GM23248 (cell line): ENCODE results near the gene PLEKHG3. TPM values are rescaled to one million over a fixed set of nuclear protein-coding genes. Genes with fewer than 3 reads are reported as not detected.

ENCODE experiments used
- DNase-seq: peaks from one replicate; pipeline ENCODE4 v3.0.0-alpha.2; 2015
- H2AFZ ChIP-seq: fragments of 200-600 bp; sonication (generic); 2 replicates; pipeline ENCODE4 v1.6.1; 2016; ENCODE audit warnings: antibody characterized with exemption
- H3F3A ChIP-seq: fragments of 200-600 bp; sonication (generic); 2 replicates; pipeline ENCODE4 v1.6.1; 2016; ENCODE audit warnings: mild to moderate bottlenecking, antibody characterized with exemption, mixed run types; ENCODE audit not compliant: insufficient read depth
- H3K27ac ChIP-seq: fragments of 200-600 bp; sonication (generic); 2 replicates; pipeline ENCODE4 v1.5.1; 2016; ENCODE audit warnings: mild to moderate bottlenecking
- H3K27me3 ChIP-seq: fragments of 200-600 bp; sonication (generic); replicated peaks from 2 replicates; pipeline ENCODE4 v1.6.1; 2016; ENCODE audit warnings: mild to moderate bottlenecking; ENCODE audit not compliant: insufficient read depth
- H3K36me3 ChIP-seq: fragments of 200-600 bp; sonication (generic); 2 replicates; pipeline ENCODE4 v1.6.1; 2016; ENCODE audit warnings: low read depth, mild to moderate bottlenecking
- H3K4me1 ChIP-seq: fragments of 200-600 bp; sonication (generic); 2 replicates; pipeline ENCODE4 v1.6.1; 2016; ENCODE audit warnings: mild to moderate bottlenecking; ENCODE audit not compliant: insufficient read depth
- H3K4me2 ChIP-seq: fragments of 200-600 bp; sonication (generic); one replicate; pipeline ENCODE4 v1.6.1; 2016; ENCODE audit warnings: mild to moderate bottlenecking; ENCODE audit not compliant: unreplicated experiment
- H3K4me3 ChIP-seq: fragments of 200-600 bp; sonication (generic); 2 replicates; pipeline ENCODE4 v1.5.1; 2016; ENCODE audit warnings: mild to moderate bottlenecking
- H3K79me2 ChIP-seq: fragments of 200-600 bp; sonication (generic); 2 replicates; pipeline ENCODE4 v1.6.1; 2016; ENCODE audit warnings: mild to moderate bottlenecking; ENCODE audit not compliant: insufficient read depth
- H3K9ac ChIP-seq: fragments of 200-600 bp; sonication (generic); 2 replicates; pipeline ENCODE4 v1.6.1; 2016; ENCODE audit warnings: mild to moderate bottlenecking
- H3K9me2 ChIP-seq: fragments of 200-600 bp; sonication (generic); 2 replicates; pipeline ENCODE4 v1.6.1; 2016; ENCODE audit warnings: mixed run types, mild to moderate bottlenecking, moderate library complexity; ENCODE audit not compliant: insufficient read depth
- H3K9me3 ChIP-seq: fragments of 200-600 bp; sonication (generic); one replicate; pipeline ENCODE4 v1.6.1; 2017; ENCODE audit warnings: low read depth
- H4K20me1 ChIP-seq: fragments of 200-600 bp; sonication (generic); 2 replicates; pipeline ENCODE4 v1.6.0; 2016; ENCODE audit not compliant: insufficient read depth
- EZH2 ChIP-seq: fragments of 200-600 bp; sonication (generic); IDR thresholded peaks from 2 replicates; pipeline ENCODE4 v1.6.1; 2018; ENCODE audit warnings: antibody characterized with exemption, mild to moderate bottlenecking; ENCODE audit not compliant: insufficient read depth, poor library complexity, severe bottlenecking
- EZH2phosphoT487 ChIP-seq: fragments of 200-600 bp; sonication (generic); IDR thresholded peaks from 2 replicates; pipeline ENCODE4 v1.6.1; 2018; ENCODE audit warnings: antibody characterized with exemption, moderate library complexity, mild to moderate bottlenecking, low read depth; ENCODE audit not compliant: insufficient read depth
- WGBS, 2 experiments: methylation state at CpG; one replicate each; pipeline ENCODE4 v1.1.6; 2015 to 2017; ENCODE audit warnings: low lambda C conversion rate in 2 of 2, low coverage in 1 of 2; ENCODE audit errors: missing lambda C conversion rate in 2 of 2; 5-methylcytosine and 5-hydroxymethylcytosine counted together
- in situ Hi-C: fragments of 300-500 bp; cut with MboI; formaldehyde crosslinking; loops from 2 replicates; pipeline ENCODE4 v1.15.0; 2020
- polyA plus RNA-seq: library from polyadenylated mRNA; unstranded; fragments of >200 nt; fragmentation: Nextera tagmentation; extraction: Ambion mirVana; gene quantifications from 2 replicates; pipeline ENCODE4 v1.2.1, GENCODE V29; 2016
- total RNA-seq: library from RNA; depleted of rRNA; stranded (reverse); fragments of >200 nt; shearing (Covaris generic); gene quantifications from 2 replicates; pipeline ENCODE4 v1.2.3, GENCODE V29; 2014

PLEKHG3 gene
- total and polyA plus RNA-seq, 2 experiments from 2014 or later = 2.1 to 6.9 TPM

- Histone ChIP-seq H3K4me3 (no peak overlapping the region), H4K20me1 (no peaks in the 10 kb centered on the region), H3F3A (no peaks in the 10 kb centered on the region), H3K4me2 (no peak overlapping the region), H2AFZ (no peak overlapping the region), H3K27me3 (no peaks in the 10 kb centered on the region), H3K9me2 (no peaks in the 10 kb centered on the region), H3K36me3 (no peaks in the 10 kb centered on the region), H3K9ac (no peak overlapping the region), H3K9me3 (no peaks in the 10 kb centered on the region), H3K27ac (no peak overlapping the region), H3K79me2 (no peaks in the 10 kb centered on the region), H3K4me1 (peaks cover 11% of the 10 kb centered on the region)
- TF ChIP-seq EZH2 (no peak), EZH2phosphoT487 (no peak)
- in situ Hi-C loops = no loop called here
- no peak for DNase-seq
- 87 to 90% methylated on average over 13 of the region's 13 CpGs for WGBS, 2 experiments
Measured at GRCh38 chr14:64753374-64753773, 49.1 kb downstream of the PLEKHG3 start.

GRCh38 chr14:64753999-64754398, 49.8 kb downstream of the PLEKHG3 start:
- H3K4me1 ChIP-seq = peaks cover 17% of the 10 kb centered on the region
- H3F3A ChIP-seq = no peaks in the 10 kb centered on the region
- no peak for TF ChIP-seq EZH2
- TF ChIP-seq EZH2phosphoT487 = no peak
- H4K20me1 ChIP-seq = no peaks in the 10 kb centered on the region
- in situ Hi-C loops = no loop called here
- no peak overlapping the region for H3K4me3 ChIP-seq
- 45 to 53% methylated on average over 4 of the region's 4 CpGs for WGBS, 2 experiments
- no peaks in the 10 kb centered on the region for H3K27me3 ChIP-seq
- H3K27ac ChIP-seq = no peak overlapping the region
- H3K36me3 ChIP-seq = no peaks in the 10 kb centered on the region
- H3K9ac ChIP-seq = no peak overlapping the region
- no peaks in the 10 kb centered on the region for H3K9me2 ChIP-seq
- DNase-seq = no peak
- no peak overlapping the region for H2AFZ ChIP-seq
- H3K9me3 ChIP-seq = no peaks in the 10 kb centered on the region
- H3K4me2 ChIP-seq = no peak overlapping the region
- H3K79me2 ChIP-seq = no peaks in the 10 kb centered on the region

GRCh38 chr14:64754685-64755084, 50.5 kb downstream of the PLEKHG3 start:
- no peaks in the 10 kb centered on the region for H4K20me1 ChIP-seq
- H3K4me1 ChIP-seq = peaks cover 20% of the 10 kb centered on the region
- H3K27me3 ChIP-seq = no peaks in the 10 kb centered on the region
- TF ChIP-seq EZH2phosphoT487 = no peak
- no peak for TF ChIP-seq EZH2
- H3K9me2 ChIP-seq = no peaks in the 10 kb centered on the region
- H2AFZ ChIP-seq = no peak overlapping the region
- no peak overlapping the region for H3K9ac ChIP-seq
- no peaks in the 10 kb centered on the region for H3K36me3 ChIP-seq
- 49 to 64% methylated on average over 3 to 5 of the region's 5 CpGs for WGBS, 2 experiments
- H3F3A ChIP-seq = no peaks in the 10 kb centered on the region
- DNase-seq = no peak
- no peaks in the 10 kb centered on the region for H3K9me3 ChIP-seq
- no peak overlapping the region for H3K4me2 ChIP-seq
- in situ Hi-C loops = no loop called here
- no peak overlapping the region for H3K27ac ChIP-seq
- H3K4me3 ChIP-seq = no peak overlapping the region
- no peaks in the 10 kb centered on the region for H3K79me2 ChIP-seq

- Histone ChIP-seq H3K4me2 (no peak overlapping the region), H3K27me3 (no peaks in the 10 kb centered on the region), H2AFZ (no peak overlapping the region), H4K20me1 (no peaks in the 10 kb centered on the region), H3K9me2 (no peaks in the 10 kb centered on the region), H3K79me2 (no peaks in the 10 kb centered on the region), H3K4me3 (no peak overlapping the region), H3K27ac (no peak overlapping the region), H3F3A (peaks cover 3% of the 10 kb centered on the region; the same call in 1 of the 2 replicates), H3K9me3 (no peaks in the 10 kb centered on the region), H3K4me1 (peaks cover 20% of the 10 kb centered on the region), H3K9ac (no peak overlapping the region), H3K36me3 (no peaks in the 10 kb centered on the region)
- no peak for TF ChIP-seq EZH2
- TF ChIP-seq EZH2phosphoT487 = no peak
- peak; percentile 51 for DNase-seq
- WGBS, 2 experiments = 47 to 51% methylated on average over 9 of the region's 9 CpGs
- in situ Hi-C loops = no loop called here
Measured at GRCh38 chr14:64755781-64756221, 51.6 kb downstream of the PLEKHG3 start.

- no peak overlapping the region for H3K4me3 ChIP-seq
- no peak overlapping the region for H3K27ac ChIP-seq
- H3K9me3 ChIP-seq = no peaks in the 10 kb centered on the region
- H3K4me2 ChIP-seq = no peak overlapping the region
- in situ Hi-C loops = no loop called here
- H2AFZ ChIP-seq = no peak overlapping the region
- no peaks in the 10 kb centered on the region for H4K20me1 ChIP-seq
- no peaks in the 10 kb centered on the region for H3K27me3 ChIP-seq
- H3K4me1 ChIP-seq = peaks cover 25% of the 10 kb centered on the region
- TF ChIP-seq EZH2 (no peak), EZH2phosphoT487 (no peak)
- no peak overlapping the region for H3K9ac ChIP-seq
- no peaks in the 10 kb centered on the region for H3K79me2 ChIP-seq
- no peak for DNase-seq
- peaks cover 12% of the 10 kb centered on the region for H3F3A ChIP-seq
- H3K9me2 ChIP-seq = no peaks in the 10 kb centered on the region
- H3K36me3 ChIP-seq = no peaks in the 10 kb centered on the region
- WGBS, 2 experiments = 81 to 85% methylated on average over 5 of the region's 5 CpGs
Measured at GRCh38 chr14:64756712-64757111, 52.5 kb downstream of the PLEKHG3 start.
